ENCODE results near the gene PRKRA. TPM values are rescaled to one million over a fixed set of nuclear protein-coding genes. Genes with fewer than 3 reads are reported as not detected.
"Not testable (repeated sequence)": the region's sequence is repeated elsewhere in the genome, so short reads cannot be mapped to it uniquely, and the experiment has no call there.

Gene PRKRA
- total and polyA plus RNA-seq, 9 of the 15 experiments (the other 6 are each of a cell fraction or from before 2014, with no cell fraction given): 14.1 to 78.1 (median 52.3) TPM

DNA sequence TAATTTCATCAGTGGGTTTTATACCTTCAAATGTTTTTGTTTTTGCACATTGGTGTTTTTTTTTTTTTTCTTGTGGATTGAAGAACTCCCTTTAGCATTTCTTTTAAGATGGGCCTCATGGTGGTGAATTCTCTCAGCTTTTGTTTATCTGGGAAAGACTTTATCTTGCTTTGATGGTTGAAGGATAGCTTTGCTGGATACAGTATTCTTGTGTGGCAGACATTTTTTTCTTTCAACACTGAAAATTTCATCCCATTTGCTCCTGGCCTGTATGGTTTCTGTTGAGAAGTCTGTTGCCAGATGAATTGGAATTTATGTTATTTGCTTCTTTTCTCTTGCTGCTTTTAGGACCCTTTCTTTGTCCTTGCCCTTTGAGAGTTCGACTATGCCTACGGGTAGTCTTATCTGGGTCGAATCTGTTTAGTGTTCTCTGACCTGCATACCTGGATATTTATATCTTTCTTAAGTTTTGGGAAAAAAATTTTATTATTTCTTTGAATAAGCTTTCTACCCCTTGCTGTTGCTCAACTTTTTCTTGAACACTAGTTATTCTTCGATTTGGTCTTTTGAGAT is 25.6 kb downstream of the PRKRA start (continued):
- no peak for TF ChIP-seq CREM (IDR thresholded peaks at IDR 0.05; ENCODE audit: low read depth)
- no peak for TF ChIP-seq ZNF3 (CRISPR knock-in tag; IDR thresholded peaks at IDR 0.05)

DNA sequence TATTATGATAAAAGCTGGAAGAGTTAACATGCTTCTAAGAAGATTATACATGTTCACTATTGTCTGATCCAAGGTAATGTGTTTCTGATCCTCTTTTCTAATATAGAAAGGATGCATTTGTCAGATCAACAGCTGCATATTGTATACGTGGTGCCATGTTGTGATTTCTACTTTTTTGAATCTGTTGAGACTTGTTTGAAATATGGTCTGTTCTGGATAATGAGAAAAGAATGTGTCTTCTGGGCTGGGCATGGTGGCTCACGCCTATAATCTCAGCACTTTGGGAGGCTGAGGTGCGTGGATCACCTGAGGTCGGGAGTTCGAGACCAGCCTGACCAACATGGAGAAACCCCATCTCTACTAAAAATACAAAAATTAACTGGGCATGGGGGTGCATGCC is 27.2 kb downstream of the PRKRA start:
- ATAC-seq; H3K9ac ChIP-seq (ENCODE audit: insufficient read depth in 1 of 2, low read depth in 2 of 2, low read length in 2 of 2); H3K79me2 ChIP-seq (ENCODE audit: control insufficient read depth, insufficient read depth, low read length); BruUV-seq (replicated peaks); H2AFZ ChIP-seq (ENCODE audit: low read depth, low read length); intact Hi-C loops (cut with micrococcal nuclease); H3K4me3 ChIP-seq; FAIRE-seq; H3K4me2 ChIP-seq (ENCODE audit: insufficient read depth, low read length); H3K27me3 ChIP-seq (ENCODE audit: control insufficient read depth in 2 of 2, insufficient read depth in 2 of 2, low read length in 2 of 2); DNase-seq (ENCODE audit: extremely low read depth in 1 of 4, low spot score in 3 of 4); in situ Hi-C loops (cut with MboI); H3K9me1 ChIP-seq (ENCODE audit: control insufficient read depth, insufficient read depth, low read length); H3K27ac ChIP-seq (ENCODE audit: extremely low read depth, low read depth, low read length); H4K20me1 ChIP-seq (replicated peaks; ENCODE audit: control insufficient read depth, insufficient read depth, low read length); CTCF ChIA-PET (ENCODE audit: low intra/inter-chr PET ratio); H3K9me3 ChIP-seq (replicated peaks; ENCODE audit: control insufficient read depth, insufficient read depth, low read depth, low read length): not testable (repeated sequence)
- POLR2A ChIA-PET: interaction anchor here (0.6 to 1.2 kb wide), 2 partner anchors 8 to 357 kb away, joined by 3 to 5 read pairs; no protein-coding TSS in a partner anchor
- 78% methylated on average over 5 of the region's 5 CpGs for WGBS (ENCODE audit: insufficient coverage, low coverage, missing lambda C conversion rate)
- Histone ChIP-seq H3K36me3 (ENCODE audit: control insufficient read depth, insufficient read depth, low read length) (peaks cover 13% of the 10 kb centered on the region; the same call in 1 of the 3 replicates), H3K4me1 (replicated peaks in 1 of 2; ENCODE audit: control insufficient read depth in 2 of 2, insufficient read depth in 2 of 2, low read length in 2 of 2) (peaks cover 11 to 13% of the 10 kb centered on the region in 2 experiments)

DNA sequence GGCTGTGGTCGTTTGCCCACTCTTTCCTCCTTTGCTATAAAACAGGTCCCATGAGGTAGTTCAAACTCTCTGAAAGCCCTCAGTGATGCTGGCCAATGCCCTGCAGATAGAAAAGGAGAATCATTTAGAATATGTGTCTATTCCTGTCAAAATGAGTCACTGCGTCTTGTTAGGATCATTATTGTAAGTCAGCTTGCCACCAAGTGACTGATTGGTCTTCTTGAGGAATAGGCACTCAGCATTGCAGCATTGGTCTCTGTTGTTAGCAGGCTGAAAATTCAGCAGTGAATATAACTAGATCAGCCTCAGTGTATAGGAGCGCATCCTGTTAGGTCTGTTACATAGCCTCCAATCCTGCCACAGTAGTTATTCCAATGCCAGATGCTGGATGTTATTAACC is 28.9 kb downstream of the PRKRA start:
- H3K36me3 ChIP-seq (ENCODE audit: control insufficient read depth, insufficient read depth, low read length): peaks cover 8% of the 10 kb centered on the region; the same call in 1 of the 3 replicates
- H3K4me3 ChIP-seq: no peak overlapping the region
- no peaks in the 10 kb centered on the region for H4K20me1 ChIP-seq (replicated peaks; ENCODE audit: control insufficient read depth, insufficient read depth, low read length)
- BruUV-seq (replicated peaks): no TSS peak
- H3K27me3 ChIP-seq (ENCODE audit: control insufficient read depth in 2 of 2, insufficient read depth in 2 of 2, low read length in 2 of 2): no peaks in the 10 kb centered on the region
- WGBS (ENCODE audit: insufficient coverage, low coverage, missing lambda C conversion rate): 63% methylated on average over 3 of the region's 3 CpGs
- CTCF ChIA-PET (ENCODE audit: low intra/inter-chr PET ratio): no interaction called here
- H3K4me1 ChIP-seq (replicated peaks in 1 of 2; ENCODE audit: control insufficient read depth in 2 of 2, insufficient read depth in 2 of 2, low read length in 2 of 2): no peaks in the 10 kb centered on the region
- no peak for DNase-seq (ENCODE audit: extremely low read depth in 1 of 4, low spot score in 3 of 4)
- POLR2A ChIA-PET: no interaction called here
- no peak overlapping the region for H3K27ac ChIP-seq (ENCODE audit: extremely low read depth, low read depth, low read length)
- no peak for FAIRE-seq
- H3K9me3 ChIP-seq (replicated peaks; ENCODE audit: control insufficient read depth, insufficient read depth, low read depth, low read length): no peaks in the 10 kb centered on the region
- H3K9me1 ChIP-seq (ENCODE audit: control insufficient read depth, insufficient read depth, low read length): no peaks in the 10 kb centered on the region
- no peak overlapping the region for H3K9ac ChIP-seq (ENCODE audit: insufficient read depth in 1 of 2, low read depth in 2 of 2, low read length in 2 of 2)
- in situ Hi-C loops (cut with MboI): no loop called here
- H3K4me2 ChIP-seq (ENCODE audit: insufficient read depth, low read length): no peak overlapping the region
- H3K79me2 ChIP-seq (ENCODE audit: control insufficient read depth, insufficient read depth, low read length): no peaks in the 10 kb centered on the region
- TF ChIP-seq, protein P1, sequence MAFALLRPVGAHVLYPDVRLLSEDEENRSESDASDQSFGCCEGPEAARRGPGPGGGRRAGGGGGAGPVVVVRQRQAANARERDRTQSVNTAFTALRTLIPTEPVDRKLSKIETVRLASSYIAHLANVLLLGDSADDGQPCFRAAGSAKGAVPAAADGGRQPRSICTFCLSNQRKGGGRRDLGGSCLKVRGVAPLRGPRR (CRISPR knock-in tag; IDR thresholded peaks at IDR 0.05): no peak
- intact Hi-C loops (cut with micrococcal nuclease): no loop called here
- no peak overlapping the region for H2AFZ ChIP-seq (ENCODE audit: low read depth, low read length)
- no peak for ATAC-seq

All from K562 (cell line).